ENCODE measurements around the gene GABRA4.

Gene GABRA4

DNA sequence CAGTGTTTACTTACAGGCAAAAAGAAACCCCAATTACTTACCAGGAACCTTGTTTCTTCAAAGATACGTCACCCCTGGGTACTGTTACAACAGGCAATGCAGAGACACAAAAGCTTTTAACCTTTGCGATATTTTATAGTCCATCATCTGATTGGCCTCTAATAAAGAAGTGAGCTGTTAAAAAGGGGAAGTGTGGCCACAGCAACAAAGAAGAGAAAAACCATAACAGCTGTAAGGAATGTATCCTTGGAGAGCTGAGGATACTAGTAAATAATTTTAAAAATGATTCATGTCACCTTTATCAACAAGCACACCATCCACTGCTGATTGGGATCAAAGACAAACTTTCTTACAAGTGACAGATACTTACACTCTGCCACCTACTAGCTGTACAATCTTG is 14.1 kb downstream of the GABRA4 start:
- Histone ChIP-seq H3K36me3 (ENCODE audit: control insufficient read depth, insufficient read depth, low read length) (no peaks in the 10 kb centered on the region), H3K9ac (ENCODE audit: low read length) (no peak overlapping the region), H3K4me3 (ENCODE audit: low read depth, low read length) (no peak overlapping the region), H3K27me3 (ENCODE audit: control insufficient read depth, insufficient read depth, low read length) (peaks cover 3% of the 10 kb centered on the region; the same call in 1 of the 2 replicates), H3K9me3 (ENCODE audit: control insufficient read depth, insufficient read depth, low read depth, low read length) (no peaks in the 10 kb centered on the region), H3K27ac (ENCODE audit: low read depth, low read length) (no peak overlapping the region), H3K4me1 (ENCODE audit: control insufficient read depth, insufficient read depth, low read length) (peaks cover 4% of the 10 kb centered on the region; the same call in 1 of the 2 replicates)

DNA sequence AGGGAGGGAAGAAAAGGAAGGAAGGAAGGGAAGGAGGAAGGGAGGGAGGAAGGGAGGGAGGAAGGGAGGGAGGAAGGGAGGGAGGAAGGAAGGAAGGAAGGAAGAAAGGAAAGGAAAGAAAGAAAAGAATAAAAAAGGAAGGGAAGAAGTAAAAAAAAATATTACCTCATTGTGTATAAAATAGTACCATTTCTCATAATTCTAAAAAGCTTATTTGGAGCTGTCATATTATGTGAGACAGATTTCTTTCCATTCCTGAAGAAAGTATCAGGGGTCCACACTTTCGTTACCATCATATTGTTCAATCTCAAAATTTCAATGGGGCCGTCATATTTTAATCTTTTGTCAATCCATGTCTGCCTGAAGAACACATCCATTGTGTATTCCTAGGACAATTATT is 16.1 kb downstream of the GABRA4 start:
- H3K4me3 ChIP-seq (ENCODE audit: low read depth, low read length): no peak overlapping the region
- peaks cover 4% of the 10 kb centered on the region; the same call in 1 of the 2 replicates for H3K4me1 ChIP-seq (ENCODE audit: control insufficient read depth, insufficient read depth, low read length)
- no peaks in the 10 kb centered on the region for H3K9me3 ChIP-seq (ENCODE audit: control insufficient read depth, insufficient read depth, low read depth, low read length)
- no peak overlapping the region for H3K9ac ChIP-seq (ENCODE audit: low read length)
- peaks cover 3% of the 10 kb centered on the region; the same call in 1 of the 2 replicates for H3K27me3 ChIP-seq (ENCODE audit: control insufficient read depth, insufficient read depth, low read length)
- H3K36me3 ChIP-seq (ENCODE audit: control insufficient read depth, insufficient read depth, low read length): no peaks in the 10 kb centered on the region
- no peak overlapping the region for H3K27ac ChIP-seq (ENCODE audit: low read depth, low read length)

DNA sequence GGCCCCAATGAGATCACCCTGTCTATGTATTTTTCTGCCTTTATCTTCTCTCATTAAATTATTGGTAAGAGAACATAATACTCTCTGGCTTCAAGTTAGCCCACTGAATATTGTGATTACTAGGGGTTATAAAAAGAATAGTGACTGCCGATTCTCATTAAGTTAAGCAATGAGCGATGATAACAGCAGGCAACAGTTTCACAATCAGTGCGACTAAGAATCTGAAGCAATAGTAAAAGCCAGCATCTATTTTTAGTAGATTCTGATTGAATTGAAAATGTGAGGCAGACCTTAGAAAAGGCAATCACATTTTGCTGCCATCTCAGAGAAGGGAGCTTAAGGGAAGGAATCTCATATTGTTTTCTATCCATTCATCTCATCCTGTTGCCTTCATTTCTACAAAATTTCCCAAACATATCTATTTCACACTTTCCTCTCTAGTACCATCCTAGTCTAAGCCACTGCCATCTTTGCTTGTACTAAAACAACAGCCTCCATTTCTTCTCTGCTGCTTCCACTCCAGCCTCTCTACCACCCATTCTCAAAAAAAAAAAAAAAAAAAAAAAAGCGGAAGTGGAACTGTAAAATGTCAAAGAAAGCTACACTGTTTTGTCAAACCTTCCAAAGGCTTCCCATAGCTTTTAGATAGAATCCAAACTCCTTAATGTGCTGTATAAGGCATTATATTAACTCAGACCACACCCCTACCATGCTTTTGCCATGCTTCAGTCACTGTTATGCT is 17.4 kb downstream of the GABRA4 start:
- no peaks in the 10 kb centered on the region for H3K36me3 ChIP-seq (ENCODE audit: control insufficient read depth, insufficient read depth, low read length)
- no peak overlapping the region for H3K4me3 ChIP-seq (ENCODE audit: low read depth, low read length)
- H3K4me1 ChIP-seq (ENCODE audit: control insufficient read depth, insufficient read depth, low read length): no peaks in the 10 kb centered on the region
- H3K27me3 ChIP-seq (ENCODE audit: control insufficient read depth, insufficient read depth, low read length): peaks cover 3% of the 10 kb centered on the region; the same call in 1 of the 2 replicates
- H3K9me3 ChIP-seq (ENCODE audit: control insufficient read depth, insufficient read depth, low read depth, low read length): no peaks in the 10 kb centered on the region
- H3K9ac ChIP-seq (ENCODE audit: low read length): no peak overlapping the region
- no peak overlapping the region for H3K27ac ChIP-seq (ENCODE audit: low read depth, low read length)

DNA sequence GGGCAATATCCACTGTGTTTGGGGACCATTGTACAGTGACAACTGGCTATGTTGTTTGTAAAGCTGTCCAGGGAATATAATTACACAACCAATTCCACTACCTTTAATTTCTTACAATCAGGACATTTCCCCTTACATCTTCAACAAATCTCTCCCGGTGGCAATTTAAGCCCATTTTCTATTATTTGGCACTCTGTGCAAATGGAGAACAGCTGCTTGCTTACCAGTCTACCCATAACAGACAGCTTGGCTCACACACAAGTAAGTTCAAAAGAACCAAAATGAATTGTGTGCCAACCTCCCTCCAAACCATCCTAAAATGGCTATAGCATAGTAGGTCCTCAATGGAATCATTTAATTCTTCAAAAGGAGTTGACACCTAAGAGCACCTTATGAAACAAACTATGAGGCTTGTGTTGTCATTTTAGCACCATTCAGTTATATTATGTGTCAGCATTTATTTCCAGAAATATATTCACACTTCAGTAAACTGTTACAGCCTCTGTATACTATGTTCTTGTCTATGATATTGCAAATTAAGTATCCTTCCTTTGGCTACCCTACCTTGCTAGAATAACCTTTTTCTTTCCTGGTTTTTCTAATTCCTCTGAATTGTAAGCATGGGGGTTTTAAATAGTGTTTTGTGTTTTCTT is 18.4 kb downstream of the GABRA4 start:
- no peaks in the 10 kb centered on the region for H3K9me3 ChIP-seq (ENCODE audit: control insufficient read depth, insufficient read depth, low read depth, low read length)
- peaks cover 3% of the 10 kb centered on the region; the same call in 1 of the 2 replicates for H3K27me3 ChIP-seq (ENCODE audit: control insufficient read depth, insufficient read depth, low read length)
- H3K36me3 ChIP-seq (ENCODE audit: control insufficient read depth, insufficient read depth, low read length): no peaks in the 10 kb centered on the region
- H3K9ac ChIP-seq (ENCODE audit: low read length): no peak overlapping the region
- no peak overlapping the region for H3K27ac ChIP-seq (ENCODE audit: low read depth, low read length)
- no peak overlapping the region for H3K4me3 ChIP-seq (ENCODE audit: low read depth, low read length)
- no peaks in the 10 kb centered on the region for H3K4me1 ChIP-seq (ENCODE audit: control insufficient read depth, insufficient read depth, low read length)

DNA sequence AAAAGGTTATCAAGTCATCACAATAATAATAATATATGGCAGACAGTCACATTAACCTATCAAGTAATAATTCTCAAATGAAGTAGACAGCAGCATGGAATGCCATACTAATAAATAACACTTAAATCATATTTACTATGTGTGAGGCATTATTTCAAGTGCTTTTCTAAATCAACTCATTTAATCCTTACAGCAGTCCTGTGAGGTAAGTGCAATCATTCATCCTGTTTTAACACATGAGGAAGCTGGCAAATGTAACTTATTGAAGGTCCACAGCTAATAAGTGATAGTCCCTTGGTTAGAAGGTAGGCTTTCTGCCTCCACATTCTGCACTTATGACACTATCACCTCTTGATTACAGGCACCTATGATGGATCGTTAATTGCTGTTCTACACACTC is 24.5 kb downstream of the GABRA4 start:
- no peak overlapping the region for H3K4me3 ChIP-seq (ENCODE audit: low read depth, low read length)
- H3K9ac ChIP-seq (ENCODE audit: low read length): no peak overlapping the region
- no peak overlapping the region for H3K27ac ChIP-seq (ENCODE audit: low read depth, low read length)
- no peaks in the 10 kb centered on the region for H3K9me3 ChIP-seq (ENCODE audit: control insufficient read depth, insufficient read depth, low read depth, low read length)
- no peaks in the 10 kb centered on the region for H3K27me3 ChIP-seq (ENCODE audit: control insufficient read depth, insufficient read depth, low read length)
- no peaks in the 10 kb centered on the region for H3K36me3 ChIP-seq (ENCODE audit: control insufficient read depth, insufficient read depth, low read length)
- no peaks in the 10 kb centered on the region for H3K4me1 ChIP-seq (ENCODE audit: control insufficient read depth, insufficient read depth, low read length)

DNA sequence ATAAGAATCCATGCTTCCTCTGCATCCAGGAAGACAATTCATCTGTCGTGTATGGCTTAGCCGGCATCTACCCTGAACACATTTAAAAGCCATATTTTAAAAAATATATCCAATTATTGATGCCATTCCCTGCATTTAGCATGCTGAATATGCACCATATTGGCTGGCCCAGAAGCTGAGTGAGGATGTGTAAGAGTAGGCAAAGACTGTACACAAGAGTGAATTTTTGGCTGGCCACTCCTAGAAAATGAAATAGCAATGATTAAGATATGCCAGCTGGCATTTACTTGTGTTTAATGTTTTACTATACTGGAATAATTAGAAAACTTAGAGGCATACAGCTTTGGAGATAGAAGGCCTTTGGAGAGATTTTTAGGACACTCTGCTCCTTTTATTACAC is 25.8 kb downstream of the GABRA4 start:
- no peak overlapping the region for H3K27ac ChIP-seq (ENCODE audit: low read depth, low read length)
- no peaks in the 10 kb centered on the region for H3K9me3 ChIP-seq (ENCODE audit: control insufficient read depth, insufficient read depth, low read depth, low read length)
- no peaks in the 10 kb centered on the region for H3K27me3 ChIP-seq (ENCODE audit: control insufficient read depth, insufficient read depth, low read length)
- no peak overlapping the region for H3K4me3 ChIP-seq (ENCODE audit: low read depth, low read length)
- no peak overlapping the region for H3K9ac ChIP-seq (ENCODE audit: low read length)
- no peaks in the 10 kb centered on the region for H3K4me1 ChIP-seq (ENCODE audit: control insufficient read depth, insufficient read depth, low read length)
- no peaks in the 10 kb centered on the region for H3K36me3 ChIP-seq (ENCODE audit: control insufficient read depth, insufficient read depth, low read length)

DNA sequence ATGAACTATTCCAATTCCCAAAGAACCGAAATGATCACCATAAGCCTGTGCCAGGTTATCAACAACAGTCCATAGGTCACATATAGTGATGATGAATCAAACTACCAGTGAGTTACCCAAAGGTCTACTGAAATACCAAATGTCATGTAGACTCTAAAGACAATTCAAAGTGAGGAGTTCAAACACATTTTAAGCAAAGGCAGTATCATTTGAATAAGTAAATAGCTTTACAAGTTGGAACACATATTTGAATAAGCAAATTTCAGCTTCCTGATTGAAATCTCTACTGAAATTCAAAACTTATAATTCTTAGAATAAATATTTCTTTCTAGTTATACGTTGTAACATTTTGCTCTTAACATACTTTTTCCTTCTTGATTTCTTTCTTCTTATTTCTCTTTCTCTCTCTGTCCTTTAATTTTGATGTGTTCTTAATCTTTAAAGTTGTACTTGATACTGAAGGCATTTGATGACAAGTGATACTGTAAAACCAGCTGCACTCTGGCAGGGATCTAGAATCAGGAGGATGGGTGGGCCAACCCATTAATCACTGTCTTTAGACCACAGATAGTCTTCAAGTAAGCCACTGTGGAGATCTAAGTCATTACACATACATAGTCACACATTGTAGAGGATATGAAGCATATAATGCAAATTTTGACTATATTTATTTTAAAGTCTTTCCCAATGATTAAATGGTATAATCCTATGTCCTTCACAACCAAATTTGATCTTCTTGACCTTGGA is 34.5 kb downstream of the GABRA4 start:
- H3K4me1 ChIP-seq (ENCODE audit: control insufficient read depth, insufficient read depth, low read length): no peaks in the 10 kb centered on the region
- H3K9ac ChIP-seq (ENCODE audit: low read length): no peak overlapping the region
- H3K36me3 ChIP-seq (ENCODE audit: control insufficient read depth, insufficient read depth, low read length): no peaks in the 10 kb centered on the region
- H3K27ac ChIP-seq (ENCODE audit: low read depth, low read length): no peak overlapping the region
- H3K9me3 ChIP-seq (ENCODE audit: control insufficient read depth, insufficient read depth, low read depth, low read length): no peaks in the 10 kb centered on the region
- H3K27me3 ChIP-seq (ENCODE audit: control insufficient read depth, insufficient read depth, low read length): no peaks in the 10 kb centered on the region
- H3K4me3 ChIP-seq (ENCODE audit: low read depth, low read length): no peak overlapping the region

DNA sequence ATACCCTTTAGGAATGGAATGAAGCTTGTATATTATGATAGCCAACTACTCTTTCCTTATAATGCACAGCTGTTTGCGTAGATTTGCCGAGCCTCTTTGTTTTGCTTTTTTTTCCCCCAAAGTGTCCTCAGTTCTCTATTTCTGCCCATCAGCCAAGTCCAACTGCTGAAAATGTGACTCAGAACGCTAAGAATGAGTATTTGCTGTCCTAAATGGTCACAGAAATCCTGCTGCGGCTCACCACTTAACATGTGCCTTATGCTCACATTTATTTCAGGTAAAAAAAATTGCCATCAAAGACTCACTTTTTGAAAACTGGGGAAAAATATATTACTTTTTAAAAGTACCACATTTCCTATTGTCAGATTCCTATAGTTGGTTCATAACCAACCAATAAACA is 36.9 kb downstream of the GABRA4 start:
- H3K27ac ChIP-seq (ENCODE audit: low read depth, low read length): no peak overlapping the region
- H3K4me1 ChIP-seq (ENCODE audit: control insufficient read depth, insufficient read depth, low read length): no peaks in the 10 kb centered on the region
- H3K4me3 ChIP-seq (ENCODE audit: low read depth, low read length): no peak overlapping the region
- H3K36me3 ChIP-seq (ENCODE audit: control insufficient read depth, insufficient read depth, low read length): no peaks in the 10 kb centered on the region
- H3K27me3 ChIP-seq (ENCODE audit: control insufficient read depth, insufficient read depth, low read length): no peaks in the 10 kb centered on the region
- H3K9ac ChIP-seq (ENCODE audit: low read length): no peak overlapping the region
- H3K9me3 ChIP-seq (ENCODE audit: control insufficient read depth, insufficient read depth, low read depth, low read length): no peaks in the 10 kb centered on the region

DNA sequence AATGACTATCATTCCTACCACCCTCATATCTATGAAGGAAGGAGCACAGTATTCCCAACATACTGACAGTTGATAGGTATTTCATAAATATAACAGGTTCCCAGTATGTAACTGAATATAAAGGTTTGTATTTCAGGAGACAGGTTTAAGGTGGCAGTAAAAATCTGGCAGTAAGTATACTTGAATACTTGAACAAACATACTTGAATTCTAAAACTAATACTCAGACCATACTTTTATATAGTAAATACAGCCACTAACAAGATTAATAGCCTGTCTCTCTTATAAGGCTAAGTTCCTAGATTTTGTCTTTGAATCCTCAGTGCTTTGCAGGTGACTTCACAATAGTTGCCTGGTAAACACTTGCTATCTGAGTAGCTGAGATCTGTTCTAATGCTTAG is 37.8 kb downstream of the GABRA4 start:
- H3K27ac ChIP-seq (ENCODE audit: low read depth, low read length): no peak overlapping the region
- H3K27me3 ChIP-seq (ENCODE audit: control insufficient read depth, insufficient read depth, low read length): no peaks in the 10 kb centered on the region
- H3K4me3 ChIP-seq (ENCODE audit: low read depth, low read length): no peak overlapping the region
- no peaks in the 10 kb centered on the region for H3K4me1 ChIP-seq (ENCODE audit: control insufficient read depth, insufficient read depth, low read length)
- no peaks in the 10 kb centered on the region for H3K9me3 ChIP-seq (ENCODE audit: control insufficient read depth, insufficient read depth, low read depth, low read length)
- no peaks in the 10 kb centered on the region for H3K36me3 ChIP-seq (ENCODE audit: control insufficient read depth, insufficient read depth, low read length)
- no peak overlapping the region for H3K9ac ChIP-seq (ENCODE audit: low read length)

DNA sequence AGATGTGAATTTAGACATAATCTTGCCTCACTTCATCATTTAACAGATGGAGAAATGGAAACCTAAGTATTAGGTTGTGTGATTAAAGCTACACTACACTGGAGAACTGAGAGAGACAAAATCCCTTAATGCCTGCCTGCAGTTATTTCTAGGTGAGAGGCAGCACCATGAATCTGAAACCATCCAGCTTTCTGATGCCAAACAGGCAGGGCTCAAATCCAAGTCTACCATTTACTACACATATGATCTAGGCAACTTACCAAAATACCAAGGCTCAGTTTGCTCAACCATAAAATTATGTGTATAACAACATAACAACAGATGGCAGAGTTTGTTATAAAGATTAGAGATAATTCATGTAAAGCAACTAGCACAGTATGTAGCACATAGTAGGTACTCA is 38.7 kb downstream of the GABRA4 start:
- Histone ChIP-seq H3K36me3 (ENCODE audit: control insufficient read depth, insufficient read depth, low read length) (no peaks in the 10 kb centered on the region), H3K27me3 (ENCODE audit: control insufficient read depth, insufficient read depth, low read length) (no peaks in the 10 kb centered on the region), H3K9me3 (ENCODE audit: control insufficient read depth, insufficient read depth, low read depth, low read length) (no peaks in the 10 kb centered on the region), H3K27ac (ENCODE audit: low read depth, low read length) (no peak overlapping the region), H3K4me1 (ENCODE audit: control insufficient read depth, insufficient read depth, low read length) (no peaks in the 10 kb centered on the region), H3K9ac (ENCODE audit: low read length) (no peak overlapping the region), H3K4me3 (ENCODE audit: low read depth, low read length) (no peak overlapping the region)

DNA sequence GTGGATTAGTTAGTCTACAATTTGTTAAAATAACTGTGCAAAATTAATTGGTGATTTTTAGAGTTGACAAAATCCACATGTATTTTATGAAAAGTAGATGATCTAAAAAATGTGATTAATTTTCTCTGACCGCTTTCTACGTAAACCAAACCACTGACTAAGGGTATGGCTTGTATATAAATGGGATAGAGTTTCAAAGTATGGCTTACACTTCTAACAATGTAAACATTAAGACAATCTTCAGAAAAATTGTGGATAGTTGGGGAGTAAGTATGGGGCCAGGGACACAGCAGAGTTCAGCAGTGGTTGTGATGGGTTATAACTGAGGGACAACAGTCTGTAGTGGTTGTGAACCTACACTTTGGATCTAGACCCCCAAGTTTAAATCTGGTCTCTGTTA is 39.8 kb downstream of the GABRA4 start:
- Histone ChIP-seq H3K4me3 (ENCODE audit: low read depth, low read length) (no peak overlapping the region), H3K27ac (ENCODE audit: low read depth, low read length) (no peak overlapping the region), H3K4me1 (ENCODE audit: control insufficient read depth, insufficient read depth, low read length) (no peaks in the 10 kb centered on the region), H3K9me3 (ENCODE audit: control insufficient read depth, insufficient read depth, low read depth, low read length) (no peaks in the 10 kb centered on the region), H3K9ac (ENCODE audit: low read length) (no peak overlapping the region), H3K36me3 (ENCODE audit: control insufficient read depth, insufficient read depth, low read length) (no peaks in the 10 kb centered on the region), H3K27me3 (ENCODE audit: control insufficient read depth, insufficient read depth, low read length) (no peaks in the 10 kb centered on the region)

All from HUES6 (cell line).